H9 (cell line): Measurements from ENCODE around the gene AK8. TPM values are rescaled to one million over a fixed set of nuclear protein-coding genes. Genes with fewer than 3 reads are reported as not detected.

ENCODE experiments used
- DNase-seq: peaks from one replicate; pipeline ENCODE4 v3.0.0-alpha.2; 2017
- H2AFZ ChIP-seq: one replicate; pipeline ENCODE4 v1.6.1; 2013; ENCODE audit warnings: mild to moderate bottlenecking, low read length, control low read depth, moderate library complexity
- H2AK5ac ChIP-seq: 2 replicates; pipeline ENCODE4 v1.6.1; 2013; ENCODE audit warnings: low read length, control low read depth, mixed read lengths; ENCODE audit not compliant: insufficient read length
- H2BK120ac ChIP-seq: one replicate; pipeline ENCODE4 v1.6.1; 2013; ENCODE audit warnings: low read depth, mild to moderate bottlenecking, low read length, control low read depth, inconsistent platforms; ENCODE audit not compliant: poor library complexity, severe bottlenecking
- H2BK12ac ChIP-seq: 2 replicates; pipeline ENCODE4 v1.6.1; 2013; ENCODE audit warnings: low read length, control low read depth, mixed read lengths, low read depth; ENCODE audit not compliant: insufficient read length
- H2BK15ac ChIP-seq: 2 replicates; pipeline ENCODE4 v1.6.1; 2013; ENCODE audit warnings: low read depth, low read length, control low read depth
- H2BK20ac ChIP-seq: one replicate; pipeline ENCODE4 v1.6.1; 2013; ENCODE audit warnings: low read depth, mild to moderate bottlenecking, low read length, control low read depth, inconsistent platforms; ENCODE audit not compliant: poor library complexity, severe bottlenecking
- H2BK5ac ChIP-seq: 2 replicates; pipeline ENCODE4 v1.6.1; 2013; ENCODE audit warnings: low read length, control low read depth, mixed read lengths; ENCODE audit not compliant: insufficient read length
- H3K14ac ChIP-seq: 2 replicates; pipeline ENCODE4 v1.6.1; 2013; ENCODE audit warnings: low read length, control low read depth; ENCODE audit not compliant: insufficient read depth
- H3K18ac ChIP-seq: 2 replicates; pipeline ENCODE4 v1.6.1; 2013; ENCODE audit warnings: low read depth, mild to moderate bottlenecking, mixed read lengths, low read length, control low read depth; ENCODE audit not compliant: insufficient read length
- H3K23ac ChIP-seq: 2 replicates; pipeline ENCODE4 v1.6.1; 2013; ENCODE audit warnings: low read length, control low read depth, mixed read lengths, low read depth; ENCODE audit not compliant: insufficient read length
- H3K23me2 ChIP-seq: 2 replicates; pipeline ENCODE4 v1.6.1; 2013; ENCODE audit warnings: low read depth, mild to moderate bottlenecking, mixed read lengths, low read length, control low read depth; ENCODE audit not compliant: insufficient read length, poor library complexity, severe bottlenecking
- H3K27ac ChIP-seq: 2 replicates; pipeline ENCODE4 v1.5.1; 2013; ENCODE audit warnings: low read length, control low read depth, mixed read lengths, low read depth; ENCODE audit not compliant: insufficient read length
- H3K27me3 ChIP-seq: 2 replicates; pipeline ENCODE4 v1.6.1; 2013; ENCODE audit warnings: low read length, control low read depth, inconsistent platforms; ENCODE audit not compliant: insufficient read depth
- H3K4ac ChIP-seq: 2 replicates; pipeline ENCODE4 v1.6.1; 2013; ENCODE audit warnings: low read depth, mild to moderate bottlenecking, control low read depth, inconsistent platforms, low read length, moderate library complexity
- H3K4me1 ChIP-seq: 2 replicates; pipeline ENCODE4 v1.6.1; 2013; ENCODE audit warnings: low read length, control low read depth, inconsistent platforms; ENCODE audit not compliant: insufficient read depth
- H3K4me2 ChIP-seq: 2 replicates; pipeline ENCODE4 v1.6.1; 2013; ENCODE audit warnings: low read length, control low read depth, mixed read lengths; ENCODE audit not compliant: insufficient read length, insufficient read depth
- H3K56ac ChIP-seq: 2 replicates; pipeline ENCODE4 v1.6.1; 2013; ENCODE audit warnings: low read depth, mild to moderate bottlenecking, mixed read lengths, low read length, control low read depth; ENCODE audit not compliant: insufficient read length
- H3K79me1 ChIP-seq: 2 replicates; pipeline ENCODE4 v1.6.1; 2013; ENCODE audit warnings: low read depth, mild to moderate bottlenecking, moderate library complexity, low read length, control low read depth, inconsistent platforms; ENCODE audit not compliant: insufficient read depth, poor library complexity, severe bottlenecking
- H3K79me2 ChIP-seq: 2 replicates; pipeline ENCODE4 v1.6.1; 2013; ENCODE audit warnings: low read length, control low read depth, inconsistent platforms; ENCODE audit not compliant: insufficient read depth
- H3K9ac ChIP-seq: 2 replicates; pipeline ENCODE4 v1.6.1; 2013; ENCODE audit warnings: low read length, control low read depth, mixed read lengths; ENCODE audit not compliant: insufficient read length; ENCODE audit errors: extremely low read depth
- H3K9me3 ChIP-seq: one replicate; pipeline ENCODE4 v1.6.1; 2013; ENCODE audit warnings: low read depth, low read length, inconsistent platforms; ENCODE audit not compliant: control insufficient read depth
- H3T11ph ChIP-seq: one replicate; pipeline ENCODE4 v1.6.1; 2013; ENCODE audit warnings: mild to moderate bottlenecking, low read length, control low read depth, inconsistent platforms
- H4K20me1 ChIP-seq: one replicate; pipeline ENCODE4 v1.6.1; 2013; ENCODE audit not compliant: control insufficient read depth, insufficient read length, insufficient read depth
- H4K5ac ChIP-seq: 2 replicates; pipeline ENCODE4 v1.6.1; 2013; ENCODE audit warnings: low read depth, mild to moderate bottlenecking, mixed read lengths, low read length, control low read depth; ENCODE audit not compliant: insufficient read length
- H4K8ac ChIP-seq: replicated peaks from 2 replicates; pipeline ENCODE4 v1.6.1; 2013; ENCODE audit warnings: low read length, control low read depth, mixed read lengths, low read depth; ENCODE audit not compliant: insufficient read length
- H4K91ac ChIP-seq: 2 replicates; pipeline ENCODE4 v1.6.1; 2013; ENCODE audit warnings: low read depth, mild to moderate bottlenecking, moderate library complexity, mixed read lengths, low read length, control low read depth; ENCODE audit not compliant: insufficient read length
- H3K27ac Mint-ChIP-seq, 3 experiments: 2 replicates in 2 of 3; 3 replicates in 1 of 3; pipeline ENCODE4 v1.8.0; 2020 to 2021; ENCODE audit warnings: mixed read lengths in 3 of 3, mild to moderate bottlenecking in 1 of 3, moderate library complexity in 1 of 3
- H3K27me3 Mint-ChIP-seq: 2 replicates; pipeline ENCODE4 v1.8.0; 2021; ENCODE audit warnings: low read depth, mild to moderate bottlenecking, moderate library complexity, mixed read lengths
- H3K36me3 Mint-ChIP-seq, 3 experiments: 2 replicates in 2 of 3; 3 replicates in 1 of 3; pipeline ENCODE4 v1.8.0; 2020 to 2021; ENCODE audit warnings: low read depth in 3 of 3, mixed read lengths in 3 of 3; ENCODE audit not compliant: insufficient read depth in 1 of 3
- H3K4me1 Mint-ChIP-seq, 2 experiments: 2 replicates each; pipeline ENCODE4 v1.8.0; 2020; ENCODE audit warnings: mixed read lengths in 2 of 2
- H3K4me3 Mint-ChIP-seq, 2 experiments: 2 replicates in 1 of 2; 3 replicates in 1 of 2; pipeline ENCODE4 v1.8.0; 2020 to 2021; ENCODE audit warnings: mild to moderate bottlenecking in 2 of 2, mixed read lengths in 2 of 2, moderate library complexity in 1 of 2
- H3K9me3 Mint-ChIP-seq, 2 experiments: 2 replicates in 1 of 2; 3 replicates in 1 of 2; pipeline ENCODE4 v1.8.0; 2020; ENCODE audit warnings: mild to moderate bottlenecking in 2 of 2, mixed read lengths in 2 of 2, moderate library complexity in 1 of 2
- WGBS: extraction: QIAGEN DNeasy Blood & Tissue Kit; methylation state at CpG from one replicate; pipeline ENCODE4 v1.1.7; 2013; ENCODE audit warnings: missing lambda C conversion rate, low lambda C conversion rate, mixed read lengths; ENCODE audit not compliant: insufficient read length; ENCODE audit errors: extremely low coverage; 5-methylcytosine and 5-hydroxymethylcytosine counted together
- total RNA-seq: library from RNA; stranded (reverse); gene quantifications from 2 replicates; pipeline ENCODE4 v1.2.1, GENCODE V29; 2021
- TF ChIP-seq, protein P1 (sequence below): fragments of 200-600 bp; sonication (generic); conservative IDR thresholded peaks from 3 replicates; pipeline ENCODE4 v1.8.0; 2021; ENCODE audit warnings: antibody characterized with exemption, mild to moderate bottlenecking

AK8 gene
- total RNA-seq, 1 experiment from 2014 or later, result 0.44 TPM

GRCh38 chr9:132733260-132733815, 144.7 kb downstream of the AK8 start:
- Histone ChIP-seq H4K20me1 (no peaks in the 10 kb centered on the region), H2AFZ (no peak overlapping the region), H4K91ac (no peak overlapping the region), H2BK20ac (no peak overlapping the region), H3T11ph (no peak overlapping the region), H4K5ac (no peak overlapping the region), H3K27me3 (no peaks in the 10 kb centered on the region; the same call in 1 of the 2 replicates), H3K27ac (no peak overlapping the region), H3K23ac (no peak overlapping the region), H2AK5ac (no peak overlapping the region), H2BK12ac (no peak overlapping the region), H2BK120ac (no peak overlapping the region), H4K8ac (no peak overlapping the region), H2BK15ac (no peak overlapping the region), H3K79me1 (no peaks in the 10 kb centered on the region), H3K23me2 (peaks cover 3% of the 10 kb centered on the region), H2BK5ac (no peak overlapping the region), H3K4me1 (no peaks in the 10 kb centered on the region), H3K79me2 (no peaks in the 10 kb centered on the region), H3K14ac (no peak overlapping the region; the same call in 1 of the 2 replicates), H3K9me3 (no peaks in the 10 kb centered on the region), H3K18ac (no peak overlapping the region), H3K9ac (no peak overlapping the region), H3K56ac (no peak overlapping the region), H3K4me2 (no peak overlapping the region), H3K4ac (no peak overlapping the region)
- TF ChIP-seq, protein P1, sequence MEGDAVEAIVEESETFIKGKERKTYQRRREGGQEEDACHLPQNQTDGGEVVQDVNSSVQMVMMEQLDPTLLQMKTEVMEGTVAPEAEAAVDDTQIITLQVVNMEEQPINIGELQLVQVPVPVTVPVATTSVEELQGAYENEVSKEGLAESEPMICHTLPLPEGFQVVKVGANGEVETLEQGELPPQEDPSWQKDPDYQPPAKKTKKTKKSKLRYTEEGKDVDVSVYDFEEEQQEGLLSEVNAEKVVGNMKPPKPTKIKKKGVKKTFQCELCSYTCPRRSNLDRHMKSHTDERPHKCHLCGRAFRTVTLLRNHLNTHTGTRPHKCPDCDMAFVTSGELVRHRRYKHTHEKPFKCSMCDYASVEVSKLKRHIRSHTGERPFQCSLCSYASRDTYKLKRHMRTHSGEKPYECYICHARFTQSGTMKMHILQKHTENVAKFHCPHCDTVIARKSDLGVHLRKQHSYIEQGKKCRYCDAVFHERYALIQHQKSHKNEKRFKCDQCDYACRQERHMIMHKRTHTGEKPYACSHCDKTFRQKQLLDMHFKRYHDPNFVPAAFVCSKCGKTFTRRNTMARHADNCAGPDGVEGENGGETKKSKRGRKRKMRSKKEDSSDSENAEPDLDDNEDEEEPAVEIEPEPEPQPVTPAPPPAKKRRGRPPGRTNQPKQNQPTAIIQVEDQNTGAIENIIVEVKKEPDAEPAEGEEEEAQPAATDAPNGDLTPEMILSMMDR, result no peak
- no peak for DNase-seq
- Mint-ChIP-seq H3K27ac (no peak overlapping the region), H3K9me3 (no peaks in the 10 kb centered on the region), H3K4me3 (no peak overlapping the region), H3K4me1 (peaks cover 0 to 4% of the 10 kb centered on the region in 2 experiments; a peak in 1 of 4 replicates), H3K36me3 (no peaks in the 10 kb centered on the region), H3K27me3 (peaks cover 20% of the 10 kb centered on the region)
- no CpG with 5 or more reads among the region's 22 CpGs for WGBS
